Nephron (organoid): Measurements from ENCODE around the gene FUS.
"Not testable (repeated sequence)": the region's sequence is repeated elsewhere in the genome, so short reads cannot be mapped to it uniquely, and the experiment has no call there.

Experiments used
- H3K27ac Mint-ChIP-seq, 3 experiments: 2 replicates each; pipeline ENCODE4 v1.8.0; 2020; ENCODE audit warnings: mixed read lengths in 3 of 3, mild to moderate bottlenecking in 2 of 3, moderate library complexity in 1 of 3
- H3K27me3 Mint-ChIP-seq: 2 replicates; pipeline ENCODE4 v1.8.0; 2021; ENCODE audit warnings: low read depth, mild to moderate bottlenecking, moderate library complexity, mixed read lengths
- H3K36me3 Mint-ChIP-seq: 2 replicates; pipeline ENCODE4 v1.8.0; 2020; ENCODE audit warnings: low read depth, mixed read lengths
- H3K4me1 Mint-ChIP-seq: 2 replicates; pipeline ENCODE4 v1.8.0; 2020; ENCODE audit warnings: mixed read lengths
- H3K4me3 Mint-ChIP-seq, 3 experiments: 2 replicates each; pipeline ENCODE4 v1.8.0; 2020; ENCODE audit warnings: mild to moderate bottlenecking in 3 of 3, mixed read lengths in 3 of 3, moderate library complexity in 2 of 3
- H3K9me3 Mint-ChIP-seq: 2 replicates; pipeline ENCODE4 v1.8.0; 2020; ENCODE audit warnings: mixed read lengths
- TF ChIP-seq, protein P1 (sequence below), 3 experiments: fragments of 200-600 bp; sonication (generic); IDR thresholded peaks; one replicate each; pipeline ENCODE4 v1.5.0; 2021; ENCODE audit warnings: antibody characterized with exemption in 3 of 3; ENCODE audit not compliant: unreplicated experiment in 3 of 3

FUS gene

DNA sequence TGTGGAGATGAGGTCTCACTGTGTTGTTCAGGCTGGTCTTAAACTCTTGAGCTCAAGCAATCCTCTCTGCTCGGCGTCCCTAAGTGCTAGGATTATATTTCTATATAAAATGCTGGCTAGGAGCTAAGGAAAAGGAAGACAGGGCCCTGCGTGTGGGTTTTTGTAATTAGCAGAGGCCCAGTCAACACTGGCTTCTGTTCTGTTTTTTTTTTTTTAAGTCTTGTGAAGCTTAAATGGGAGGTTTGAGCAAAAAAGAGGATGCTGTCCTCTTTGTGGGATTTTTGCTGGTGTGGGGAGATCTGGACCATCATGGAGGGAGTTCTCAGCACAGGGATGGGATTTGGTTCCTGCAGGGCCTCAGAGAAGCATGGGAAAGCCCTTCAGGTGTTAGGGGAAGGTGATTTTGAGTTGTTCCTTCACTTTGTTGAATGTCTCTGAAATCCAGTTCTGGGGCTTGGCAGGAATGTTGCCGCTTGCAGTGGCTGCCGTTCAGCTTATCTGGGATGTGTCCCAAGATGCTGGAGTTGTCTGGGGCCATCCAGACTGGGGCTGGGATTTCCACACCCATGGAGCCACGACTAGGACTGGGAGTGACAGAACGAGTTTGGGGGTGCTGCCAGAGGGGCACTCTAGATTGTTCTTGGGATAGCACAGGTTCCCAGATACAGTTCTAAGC is 18.4 kb downstream of the FUS start:
- Mint-ChIP-seq H3K4me3 (no peak overlapping the region), H3K27me3 (peaks cover 19% of the 10 kb centered on the region), H3K4me1 (peaks cover 14% of the 10 kb centered on the region), H3K36me3 (peaks cover 54% of the 10 kb centered on the region), H3K9me3 (no peaks in the 10 kb centered on the region), H3K27ac (no peak overlapping the region)
- TF ChIP-seq, protein P1, sequence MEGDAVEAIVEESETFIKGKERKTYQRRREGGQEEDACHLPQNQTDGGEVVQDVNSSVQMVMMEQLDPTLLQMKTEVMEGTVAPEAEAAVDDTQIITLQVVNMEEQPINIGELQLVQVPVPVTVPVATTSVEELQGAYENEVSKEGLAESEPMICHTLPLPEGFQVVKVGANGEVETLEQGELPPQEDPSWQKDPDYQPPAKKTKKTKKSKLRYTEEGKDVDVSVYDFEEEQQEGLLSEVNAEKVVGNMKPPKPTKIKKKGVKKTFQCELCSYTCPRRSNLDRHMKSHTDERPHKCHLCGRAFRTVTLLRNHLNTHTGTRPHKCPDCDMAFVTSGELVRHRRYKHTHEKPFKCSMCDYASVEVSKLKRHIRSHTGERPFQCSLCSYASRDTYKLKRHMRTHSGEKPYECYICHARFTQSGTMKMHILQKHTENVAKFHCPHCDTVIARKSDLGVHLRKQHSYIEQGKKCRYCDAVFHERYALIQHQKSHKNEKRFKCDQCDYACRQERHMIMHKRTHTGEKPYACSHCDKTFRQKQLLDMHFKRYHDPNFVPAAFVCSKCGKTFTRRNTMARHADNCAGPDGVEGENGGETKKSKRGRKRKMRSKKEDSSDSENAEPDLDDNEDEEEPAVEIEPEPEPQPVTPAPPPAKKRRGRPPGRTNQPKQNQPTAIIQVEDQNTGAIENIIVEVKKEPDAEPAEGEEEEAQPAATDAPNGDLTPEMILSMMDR (IDR thresholded peaks at IDR 0.05; ENCODE audit: unreplicated experiment in 3 of 3): no peak

DNA sequence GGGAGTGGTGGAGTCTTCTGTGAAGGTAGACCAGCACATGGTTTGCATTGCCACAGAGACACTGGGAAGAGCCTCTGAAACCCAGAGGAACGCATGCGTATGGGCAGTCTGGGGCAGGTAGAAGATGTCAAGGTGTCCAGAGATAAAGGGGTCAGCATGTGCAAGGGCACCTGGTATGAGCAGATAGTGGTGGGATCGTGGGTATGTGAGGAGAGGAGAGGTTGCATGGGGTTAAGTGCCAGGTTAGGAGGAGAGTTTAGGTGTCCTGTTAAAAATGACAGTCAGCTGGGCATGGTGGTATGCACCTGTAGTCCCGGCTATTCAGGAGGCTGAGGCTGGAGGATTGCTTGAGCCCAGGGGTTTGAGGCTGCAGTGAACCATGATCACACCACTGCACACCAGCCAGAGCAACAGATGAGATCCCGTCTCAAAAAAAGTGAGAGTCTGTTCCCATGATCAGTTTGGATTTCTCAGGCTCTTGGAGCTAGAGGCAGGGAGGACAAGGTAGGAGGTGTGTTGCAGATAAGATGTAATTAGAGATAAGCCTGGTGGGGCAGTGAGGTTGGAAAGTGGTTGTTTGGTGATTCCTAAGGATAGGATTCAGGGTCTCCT is 19.6 kb downstream of the FUS start:
- Mint-ChIP-seq H3K4me3 (peak overlapping the region in 2 of 3 experiments; percentile 15 to 20), H3K27ac (no peak overlapping the region), H3K36me3 (peaks cover 44% of the 10 kb centered on the region), H3K27me3 (peaks cover 26% of the 10 kb centered on the region), H3K4me1 (peaks cover 17% of the 10 kb centered on the region), H3K9me3 (no peaks in the 10 kb centered on the region)
- TF ChIP-seq, protein P1 (IDR thresholded peaks at IDR 0.05; ENCODE audit: unreplicated experiment in 3 of 3): no peak

DNA sequence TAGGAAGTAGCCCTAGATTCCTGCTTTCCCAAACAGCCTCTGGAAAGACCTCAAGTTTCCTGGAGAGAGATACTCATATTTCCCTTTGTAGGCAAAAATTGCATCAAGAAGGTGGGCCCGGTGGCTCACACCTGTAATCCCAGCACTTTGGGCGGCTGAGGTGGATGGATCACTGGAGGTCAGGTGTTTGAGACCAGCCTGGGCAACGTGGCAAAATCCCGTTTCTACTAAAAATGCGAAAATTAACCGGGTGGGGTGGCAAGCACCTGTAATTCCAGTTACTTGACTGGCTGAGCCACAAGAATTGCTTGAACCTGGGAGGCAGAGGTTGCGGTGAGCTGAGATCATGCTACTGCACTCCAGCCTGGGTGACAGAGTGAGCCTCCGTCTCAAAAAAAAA is 20.2 kb downstream of the FUS start:
- H3K9me3 Mint-ChIP-seq, H3K27ac Mint-ChIP-seq: not testable (repeated sequence)
- Mint-ChIP-seq H3K36me3 (peaks cover 39% of the 10 kb centered on the region), H3K4me3 (peak overlapping the region in 2 of 3 experiments; percentile 15 to 45), H3K27me3 (peaks cover 32% of the 10 kb centered on the region), H3K4me1 (peaks cover 17% of the 10 kb centered on the region)

DNA sequence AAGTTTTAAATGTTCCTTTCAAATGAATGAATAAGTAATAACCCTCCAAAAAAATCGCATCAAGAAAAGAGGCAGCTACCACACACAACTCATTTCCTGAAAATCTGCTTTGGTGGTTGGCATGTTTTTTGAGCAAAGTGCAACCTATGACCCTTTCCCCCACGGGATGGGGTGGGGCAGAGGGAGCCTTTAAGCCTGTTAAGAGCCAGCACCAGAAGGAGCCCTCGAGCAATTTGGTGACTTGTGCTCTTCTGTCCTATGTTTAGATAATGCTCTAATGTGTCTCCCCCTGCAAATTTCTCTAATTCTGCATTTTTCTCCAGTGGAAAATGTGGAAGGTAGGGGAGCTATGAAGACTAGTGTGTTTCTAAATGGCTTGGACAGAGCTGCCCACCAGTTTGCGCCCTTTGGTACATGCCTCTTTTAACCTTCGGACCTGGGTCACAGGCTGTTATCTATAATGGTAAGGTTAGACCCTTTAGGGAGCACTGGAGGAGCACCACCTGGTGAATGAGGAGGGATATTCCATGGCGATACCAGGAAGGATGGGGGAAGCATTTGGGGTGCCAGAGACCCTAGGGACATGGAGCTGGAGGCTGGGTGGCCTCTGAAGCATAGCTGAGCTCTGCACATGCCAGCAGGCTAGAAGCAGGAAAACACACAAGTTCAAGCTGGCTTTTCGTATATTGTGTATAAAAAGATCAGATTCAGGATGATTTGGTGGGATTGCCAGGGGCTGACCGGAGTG is 21.1 kb downstream of the FUS start:
- H3K9me3 Mint-ChIP-seq: no peaks in the 10 kb centered on the region
- TF ChIP-seq, protein P1 (IDR thresholded peaks at IDR 0.05; ENCODE audit: unreplicated experiment in 3 of 3): no peak
- H3K4me1 Mint-ChIP-seq: peaks cover 17% of the 10 kb centered on the region
- H3K27me3 Mint-ChIP-seq: peaks cover 38% of the 10 kb centered on the region
- no peak overlapping the region for H3K27ac Mint-ChIP-seq
- H3K4me3 Mint-ChIP-seq: peak overlapping the region; percentile 80 to 82 (median 80)
- peaks cover 33% of the 10 kb centered on the region for H3K36me3 Mint-ChIP-seq

DNA sequence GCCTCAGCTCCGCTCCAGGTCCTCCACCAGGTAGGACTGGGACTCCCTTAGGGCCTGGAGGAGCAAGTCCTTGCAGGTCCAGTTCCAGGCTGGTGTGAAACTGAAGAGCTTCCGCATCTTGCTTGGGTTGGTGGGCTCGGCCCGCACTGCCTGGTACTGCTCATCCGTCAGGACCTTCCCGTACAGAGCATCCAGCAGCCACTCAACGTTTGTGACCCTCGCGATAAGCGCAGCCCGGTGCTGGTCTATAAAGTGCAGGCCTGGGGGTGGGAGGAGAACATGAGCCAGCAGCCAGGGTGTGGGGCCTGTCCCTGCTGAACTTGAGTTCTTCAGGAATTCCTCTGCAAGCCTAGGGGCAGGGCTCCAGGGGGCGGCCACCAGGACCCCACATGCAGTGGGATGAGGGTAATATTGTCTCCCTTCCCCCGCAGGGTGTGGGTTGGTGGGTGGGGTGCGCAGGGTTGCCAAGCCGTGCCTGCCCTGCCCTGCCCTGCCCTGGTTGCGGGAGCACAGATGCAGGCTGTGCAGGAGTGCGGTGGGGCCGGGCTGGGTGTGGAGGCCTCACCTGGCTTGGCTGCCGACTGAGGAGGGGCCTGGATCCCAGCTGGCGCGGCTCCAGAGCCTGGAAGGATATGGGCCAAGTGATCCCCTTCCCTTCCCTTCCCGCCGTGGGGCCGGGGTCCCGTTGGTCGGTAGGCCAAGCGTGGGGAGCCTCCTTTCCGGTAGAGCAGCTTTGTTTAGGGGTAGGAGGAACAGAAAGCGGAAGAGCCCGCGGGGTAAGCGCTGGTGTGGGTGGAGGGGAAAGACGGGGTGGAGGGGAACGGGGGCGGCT is 21.9 kb downstream of the FUS start:
- H3K36me3 Mint-ChIP-seq: peaks cover 25% of the 10 kb centered on the region
- H3K4me3 Mint-ChIP-seq: peak overlapping the region; percentile 80 to 82 (median 80)
- peaks cover 17% of the 10 kb centered on the region for H3K4me1 Mint-ChIP-seq
- peaks cover 44% of the 10 kb centered on the region for H3K27me3 Mint-ChIP-seq
- H3K27ac Mint-ChIP-seq: no peak overlapping the region
- TF ChIP-seq, protein P1 (IDR thresholded peaks at IDR 0.05; ENCODE audit: unreplicated experiment in 3 of 3): no peak
- H3K9me3 Mint-ChIP-seq: no peaks in the 10 kb centered on the region
